ENCODE measurements around the gene DLEU7. TPM values are rescaled to one million over a fixed set of nuclear protein-coding genes. Genes with fewer than 3 reads are reported as not detected.

The DLEU7 gene
- total RNA-seq, 2 experiments from 2014 or later = not detected

GRCh38 chr13:50871405-50871804 lies 27.9 kb upstream of the DLEU7 start:
- Mint-ChIP-seq H3K4me1 (ENCODE audit: low read depth) (no peaks in the 10 kb centered on the region), H3K27ac (no peak overlapping the region), H3K4me3 (no peak overlapping the region), H3K9me3 (ENCODE audit: insufficient read depth) (no peaks in the 10 kb centered on the region), H3K36me3 (ENCODE audit: low read depth) (no peaks in the 10 kb centered on the region), H3K27me3 (ENCODE audit: low read depth) (peaks cover 13% of the 10 kb centered on the region)
- POLR2A ChIA-PET = no interaction called here
- DNase-seq (no peak), ATAC-seq (no peak)
- CTCF ChIA-PET = no interaction called here

GRCh38 chr13:50867637-50867945 lies 24.1 kb upstream of the DLEU7 start:
- CTCF ChIA-PET = no interaction called here
- no peak for ATAC-seq
- no peak for DNase-seq
- POLR2A ChIA-PET = no interaction called here
- H3K27ac Mint-ChIP-seq = no peak overlapping the region
- H3K27me3 Mint-ChIP-seq (ENCODE audit: low read depth) = peaks cover 9% of the 10 kb centered on the region
- no peaks in the 10 kb centered on the region for H3K4me1 Mint-ChIP-seq (ENCODE audit: low read depth)
- H3K36me3 Mint-ChIP-seq (ENCODE audit: low read depth) = no peaks in the 10 kb centered on the region
- no peak overlapping the region for H3K4me3 Mint-ChIP-seq
- H3K9me3 Mint-ChIP-seq (ENCODE audit: insufficient read depth) = no peaks in the 10 kb centered on the region

DNA sequence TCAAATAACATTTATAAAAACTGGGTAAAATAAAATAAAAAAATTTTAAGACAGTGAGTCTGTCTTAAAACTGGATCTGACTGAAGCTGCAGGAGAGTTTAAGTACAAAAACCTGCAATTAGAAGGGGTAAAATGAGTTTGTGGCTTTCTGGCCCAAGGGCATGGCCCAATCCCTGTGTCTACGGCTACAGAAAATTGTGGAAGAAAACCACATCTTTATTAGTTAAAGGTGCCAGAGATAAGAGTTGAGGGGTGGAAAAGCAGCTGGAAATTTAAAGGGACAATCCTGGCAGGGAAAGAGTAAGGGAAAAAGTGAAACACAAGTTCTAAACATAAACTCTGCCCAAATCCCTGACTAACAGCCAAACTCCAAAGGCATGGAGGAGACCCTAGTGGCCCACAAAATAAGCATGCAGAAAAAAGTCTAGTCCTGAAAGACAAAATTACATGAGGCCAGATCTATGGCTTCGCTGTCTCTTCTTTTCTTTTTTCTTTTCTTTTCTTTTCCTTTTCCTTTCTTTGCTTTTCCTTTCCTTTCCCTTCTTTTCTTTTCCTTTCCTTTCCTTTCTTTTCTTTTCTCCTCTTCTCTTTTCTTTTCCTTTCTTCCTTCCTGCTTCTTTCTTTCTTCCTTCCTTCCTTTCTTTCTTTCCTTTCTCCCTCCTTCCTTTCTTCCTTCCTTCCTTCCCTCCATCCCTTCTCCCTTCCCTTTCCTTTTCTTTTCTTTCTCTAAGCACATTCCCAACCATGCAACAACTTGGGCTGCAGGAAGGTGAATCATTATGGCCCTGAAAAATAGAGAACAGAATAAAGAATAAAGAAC lies 23.5 kb upstream of the DLEU7 start:
- no peak for ATAC-seq
- H3K27ac Mint-ChIP-seq = no peak overlapping the region
- H3K36me3 Mint-ChIP-seq (ENCODE audit: low read depth) = no peaks in the 10 kb centered on the region
- CTCF ChIA-PET = no interaction called here
- POLR2A ChIA-PET = no interaction called here
- H3K4me1 Mint-ChIP-seq (ENCODE audit: low read depth) = no peaks in the 10 kb centered on the region
- H3K27me3 Mint-ChIP-seq (ENCODE audit: low read depth) = peaks cover 9% of the 10 kb centered on the region
- no peak overlapping the region for H3K4me3 Mint-ChIP-seq
- H3K9me3 Mint-ChIP-seq (ENCODE audit: insufficient read depth) = no peaks in the 10 kb centered on the region
- DNase-seq = no peak

- ChIA-PET POLR2A (interaction anchor here (0.7 kb wide), 2 partner anchors 33 to 770 kb away, joined by 3 to 5 read pairs; no protein-coding TSS in a partner anchor), CTCF (interaction anchor here (1.6 to 3.9 kb wide), 2 partner anchors 28 to 48 kb away, joined by 4 to 12 read pairs; no protein-coding TSS in a partner anchor)
- H3K4me1 Mint-ChIP-seq (ENCODE audit: low read depth) = no peaks in the 10 kb centered on the region
- no peak overlapping the region for H3K27ac Mint-ChIP-seq
- no peak for DNase-seq
- H3K4me3 Mint-ChIP-seq = no peak overlapping the region
- peaks cover 6% of the 10 kb centered on the region for H3K9me3 Mint-ChIP-seq (ENCODE audit: insufficient read depth)
- H3K27me3 Mint-ChIP-seq (ENCODE audit: low read depth) = peaks cover 11% of the 10 kb centered on the region
- ATAC-seq = no peak
- H3K36me3 Mint-ChIP-seq (ENCODE audit: low read depth) = peaks cover 2% of the 10 kb centered on the region
Measured at GRCh38 chr13:50864492-50864891, 21.0 kb upstream of the DLEU7 start.

DNA sequence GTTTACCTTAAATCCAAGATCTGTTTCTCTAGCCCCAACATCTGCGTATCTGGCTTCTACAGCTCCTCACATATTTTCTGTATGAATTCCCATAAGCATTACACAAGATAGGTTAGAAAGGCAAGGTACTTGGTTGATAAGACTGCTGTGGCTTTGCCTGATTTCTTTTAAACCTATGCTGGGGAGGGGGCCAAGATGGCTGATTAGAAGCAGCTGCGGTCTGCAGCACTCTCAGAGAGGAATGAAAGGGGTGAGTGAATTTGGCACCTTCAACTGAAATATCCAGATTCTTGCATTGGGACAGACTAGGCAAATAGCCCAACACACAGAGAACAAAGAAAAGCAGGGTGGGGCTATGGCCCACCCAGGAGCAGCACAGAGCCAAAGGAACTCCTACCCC lies 12.2 kb upstream of the DLEU7 start:
- DNase-seq (no peak), ATAC-seq (no peak)
- Mint-ChIP-seq H3K36me3 (ENCODE audit: low read depth) (peaks cover 16% of the 10 kb centered on the region), H3K4me3 (no peak overlapping the region), H3K9me3 (ENCODE audit: insufficient read depth) (peaks cover 23% of the 10 kb centered on the region), H3K27ac (no peak overlapping the region), H3K4me1 (ENCODE audit: low read depth) (no peaks in the 10 kb centered on the region), H3K27me3 (ENCODE audit: low read depth) (peaks cover 12% of the 10 kb centered on the region)
- ChIA-PET CTCF (interaction anchor here (0.8 kb wide), 1 partner anchor 9 kb away, joined by 3 read pairs; no protein-coding TSS in a partner anchor), POLR2A (no interaction called here)

GRCh38 chr13:50850445-50850844 lies 7.0 kb upstream of the DLEU7 start:
- no peak for DNase-seq
- H3K4me3 Mint-ChIP-seq = no peak overlapping the region
- H3K36me3 Mint-ChIP-seq (ENCODE audit: low read depth) = no peaks in the 10 kb centered on the region
- peaks cover 19% of the 10 kb centered on the region for H3K4me1 Mint-ChIP-seq (ENCODE audit: low read depth)
- ChIA-PET POLR2A (no interaction called here), CTCF (no interaction called here)
- no peak for ATAC-seq
- no peak overlapping the region for H3K27ac Mint-ChIP-seq
- H3K9me3 Mint-ChIP-seq (ENCODE audit: insufficient read depth) = peaks cover 4% of the 10 kb centered on the region
- peaks cover 9% of the 10 kb centered on the region for H3K27me3 Mint-ChIP-seq (ENCODE audit: low read depth)

- Mint-ChIP-seq H3K4me1 (ENCODE audit: low read depth) (peaks cover 23% of the 10 kb centered on the region), H3K36me3 (ENCODE audit: low read depth) (peaks cover 2% of the 10 kb centered on the region), H3K9me3 (ENCODE audit: insufficient read depth) (peaks cover 7% of the 10 kb centered on the region), H3K27ac (no peak overlapping the region), H3K27me3 (ENCODE audit: low read depth) (peaks cover 5% of the 10 kb centered on the region), H3K4me3 (no peak overlapping the region)
- DNase-seq = no peak
- ATAC-seq = no peak
- ChIA-PET POLR2A (interaction anchor here (1.3 kb wide), 1 partner anchor 44 kb away, joined by 4 read pairs; no protein-coding TSS in a partner anchor), CTCF (interaction anchor here (0.5 to 3.2 kb wide), 7 partner anchors 9 to 225 kb away, joined by 3 to 15 read pairs (median 3); no protein-coding TSS in a partner anchor)
Measured at GRCh38 chr13:50847501-50847900, 4.0 kb upstream of the DLEU7 start.

- DNase-seq = no peak
- H3K4me1 Mint-ChIP-seq (ENCODE audit: low read depth) = peaks cover 23% of the 10 kb centered on the region
- ChIA-PET CTCF (interaction anchor here (0.8 to 3.2 kb wide), 4 partner anchors 9 to 65 kb away, joined by 3 to 15 read pairs (median 4); no protein-coding TSS in a partner anchor), POLR2A (interaction anchor here (0.9 to 1.5 kb wide), 3 partner anchors 45 to 723 kb away, joined by 3 to 4 read pairs (median 3); no protein-coding TSS in a partner anchor)
- peaks cover 5% of the 10 kb centered on the region for H3K27me3 Mint-ChIP-seq (ENCODE audit: low read depth)
- peak overlapping the region; percentile 51 for H3K27ac Mint-ChIP-seq
- peaks cover 7% of the 10 kb centered on the region for H3K9me3 Mint-ChIP-seq (ENCODE audit: insufficient read depth)
- peaks cover 2% of the 10 kb centered on the region for H3K36me3 Mint-ChIP-seq (ENCODE audit: low read depth)
- H3K4me3 Mint-ChIP-seq = no peak overlapping the region
- ATAC-seq = peak; percentile 33
Measured at GRCh38 chr13:50846861-50847475, 3.5 kb upstream of the DLEU7 start.

DNA sequence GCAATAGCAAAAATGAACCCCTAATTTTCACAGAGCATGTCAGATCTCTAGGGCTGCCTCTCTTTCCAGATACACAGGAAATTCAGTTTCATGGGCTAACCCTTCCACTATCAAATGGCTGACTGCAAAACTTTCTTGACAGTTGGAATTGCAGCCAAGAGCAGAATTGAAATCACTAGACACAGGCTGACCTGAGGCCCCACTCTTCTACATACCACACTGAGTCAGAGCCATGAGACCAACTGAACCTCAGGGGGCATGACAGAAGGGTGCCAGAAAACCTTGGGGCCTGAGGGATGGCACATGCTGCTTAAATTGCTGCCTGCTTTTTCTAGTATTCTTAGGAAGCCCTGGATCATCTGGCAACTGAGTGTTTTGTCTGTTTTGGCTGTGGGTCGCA lies 1.7 kb upstream of the DLEU7 start:
- DNase-seq (no peak), ATAC-seq (no peak)
- H3K4me3 Mint-ChIP-seq = no peak overlapping the region
- POLR2A ChIA-PET = no interaction called here
- H3K27me3 Mint-ChIP-seq (ENCODE audit: low read depth) = peaks cover 1% of the 10 kb centered on the region
- H3K36me3 Mint-ChIP-seq (ENCODE audit: low read depth) = peaks cover 2% of the 10 kb centered on the region
- H3K27ac Mint-ChIP-seq = no peak overlapping the region
- CTCF ChIA-PET = no interaction called here
- H3K4me1 Mint-ChIP-seq (ENCODE audit: low read depth) = peaks cover 23% of the 10 kb centered on the region
- H3K9me3 Mint-ChIP-seq (ENCODE audit: insufficient read depth) = peaks cover 7% of the 10 kb centered on the region

GRCh38 chr13:50844084-50844875 lies 788 bp upstream of the DLEU7 start:
- ATAC-seq = no peak
- Mint-ChIP-seq H3K27ac (no peak overlapping the region), H3K4me3 (no peak overlapping the region)

DNA sequence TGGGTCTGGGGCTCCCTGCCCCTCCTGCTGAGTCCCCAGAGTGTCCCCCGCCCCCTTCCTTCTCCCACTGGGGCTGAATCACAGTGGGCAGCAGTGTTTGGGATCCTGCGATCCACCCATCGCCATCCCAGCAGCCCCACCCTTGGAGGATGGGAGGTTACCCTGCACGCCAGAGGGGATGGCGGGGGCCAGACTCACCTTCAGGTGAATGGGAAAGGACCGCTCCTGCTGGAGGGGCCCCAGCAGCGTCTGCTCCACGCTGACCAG lies 569 bp downstream of the DLEU7 start:
- Mint-ChIP-seq H3K27ac (no peak overlapping the region), H3K27me3 (ENCODE audit: low read depth) (peaks cover 4% of the 10 kb centered on the region), H3K36me3 (ENCODE audit: low read depth) (peaks cover 2% of the 10 kb centered on the region), H3K4me3 (no peak overlapping the region), H3K9me3 (ENCODE audit: insufficient read depth) (peaks cover 3% of the 10 kb centered on the region), H3K4me1 (ENCODE audit: low read depth) (peaks cover 26% of the 10 kb centered on the region)
- ChIA-PET CTCF (interaction anchor here (0.9 to 1.2 kb wide), 2 partner anchors 42 to 69 kb away, joined by 3 to 4 read pairs; no protein-coding TSS in a partner anchor), POLR2A (no interaction called here)
- ATAC-seq = no peak
- DNase-seq = no peak

More at GRCh38 chr13:50844084-50844875, 788 bp upstream of the DLEU7 start:
- ChIA-PET POLR2A (no interaction called here), CTCF (interaction anchor here (1.2 kb wide), 1 partner anchor 13 kb away, joined by 3 read pairs; no protein-coding TSS in a partner anchor)
- Mint-ChIP-seq H3K9me3 (ENCODE audit: insufficient read depth) (peaks cover 4% of the 10 kb centered on the region), H3K4me1 (ENCODE audit: low read depth) (peaks cover 26% of the 10 kb centered on the region), H3K36me3 (ENCODE audit: low read depth) (peaks cover 2% of the 10 kb centered on the region), H3K27me3 (ENCODE audit: low read depth) (peaks cover 1% of the 10 kb centered on the region)
- DNase-seq = no peak
